ENCODE results near the gene AP4E1. TPM values are rescaled to one million over a fixed set of nuclear protein-coding genes. Genes with fewer than 3 reads are reported as not detected.
"Not testable (repeated sequence)": the region's sequence is repeated elsewhere in the genome, so short reads cannot be mapped to it uniquely, and the experiment has no call there.

AP4E1 gene
- total and polyA plus RNA-seq, 3 donors from 2014 or later = 8.1 to 11.8 (median 11.3) TPM

GRCh38 chr15:50944672-50945071 lies 36.2 kb downstream of the AP4E1 start:
- H3K27ac ChIP-seq = no peak overlapping the region
- H3K4me1 ChIP-seq = no peaks in the 10 kb centered on the region
- intact Hi-C loops (cut with DNase I; ENCODE audit: low total_unique reads) = no loop called here
- no peaks in the 10 kb centered on the region for H3K9me3 ChIP-seq
- no peak for DNase-seq
- TF ChIP-seq POLR2A (IDR thresholded peaks at IDR 0.05) = no peak
- TF ChIP-seq CTCF (IDR thresholded peaks at IDR 0.05) = no peak
- WGBS, 2 donors = 92% methylated on average over 3 of the region's 3 CpGs
- no peaks in the 10 kb centered on the region for H3K36me3 ChIP-seq (ENCODE audit: low read depth, missing control alignments)
- no peaks in the 10 kb centered on the region for H3K27me3 ChIP-seq
- H3K4me3 ChIP-seq = no peak overlapping the region

- intact Hi-C loops (cut with DNase I; ENCODE audit: low total_unique reads) = no loop called here
- Histone ChIP-seq H3K27me3 (no peaks in the 10 kb centered on the region), H3K4me1 (no peaks in the 10 kb centered on the region), H3K9me3 (no peaks in the 10 kb centered on the region), H3K36me3 (ENCODE audit: low read depth, missing control alignments) (no peaks in the 10 kb centered on the region), H3K4me3 (no peak overlapping the region), H3K27ac (no peak overlapping the region)
- WGBS, 2 donors = 47 to 57% methylated on average over 3 of the region's 3 CpGs
- no peak for TF ChIP-seq POLR2A (IDR thresholded peaks at IDR 0.05)
- DNase-seq = no peak
These were observed 37.2 kb downstream of the AP4E1 start for GRCh38 chr15:50945725-50946124.

GRCh38 chr15:50950745-50951144 lies 42.3 kb downstream of the AP4E1 start:
- intact Hi-C loops (cut with DNase I; ENCODE audit: low total_unique reads); H3K27ac ChIP-seq; H3K4me1 ChIP-seq; H3K4me3 ChIP-seq; H3K9me3 ChIP-seq; H3K36me3 ChIP-seq (ENCODE audit: low read depth, missing control alignments); H3K27me3 ChIP-seq; DNase-seq: not testable (repeated sequence)
- WGBS, 2 donors = 94 to 100% methylated on average over 3 of the region's 3 CpGs

GRCh38 chr15:50953302-50953701 lies 44.8 kb downstream of the AP4E1 start:
- 89% methylated on average over 2 of the region's 2 CpGs for WGBS, 2 donors
- no peaks in the 10 kb centered on the region for H3K36me3 ChIP-seq (ENCODE audit: low read depth, missing control alignments)

GRCh38 chr15:50954837-50955236 lies 46.4 kb downstream of the AP4E1 start:
- DNase-seq; H3K4me3 ChIP-seq; H3K27me3 ChIP-seq; H3K9me3 ChIP-seq; H3K4me1 ChIP-seq; intact Hi-C loops (cut with DNase I; ENCODE audit: low total_unique reads); H3K36me3 ChIP-seq (ENCODE audit: low read depth, missing control alignments); H3K27ac ChIP-seq: not testable (repeated sequence)
- 95 to 99% methylated on average over 6 of the region's 6 CpGs for WGBS, 2 donors

More at GRCh38 chr15:50953302-50953701, 44.8 kb downstream of the AP4E1 start:
- TF ChIP-seq CTCF (IDR thresholded peaks at IDR 0.05) (no peak), POLR2A (IDR thresholded peaks at IDR 0.05) (no peak)
- DNase-seq = no peak
- H3K27me3 ChIP-seq = no peaks in the 10 kb centered on the region
- intact Hi-C loops (cut with DNase I; ENCODE audit: low total_unique reads) = no loop called here
- no peaks in the 10 kb centered on the region for H3K9me3 ChIP-seq
- no peaks in the 10 kb centered on the region for H3K4me1 ChIP-seq
- no peak overlapping the region for H3K4me3 ChIP-seq
- no peak overlapping the region for H3K27ac ChIP-seq

GRCh38 chr15:50959717-50960116 lies 51.2 kb downstream of the AP4E1 start:
- no peaks in the 10 kb centered on the region for H3K9me3 ChIP-seq
- no peaks in the 10 kb centered on the region for H3K4me1 ChIP-seq
- TF ChIP-seq CTCF (IDR thresholded peaks at IDR 0.05) (no peak), POLR2A (IDR thresholded peaks at IDR 0.05) (no peak)
- no peaks in the 10 kb centered on the region for H3K36me3 ChIP-seq (ENCODE audit: low read depth, missing control alignments)
- H3K4me3 ChIP-seq = no peak overlapping the region
- DNase-seq = no peak
- H3K27ac ChIP-seq = no peak overlapping the region
- H3K27me3 ChIP-seq = no peaks in the 10 kb centered on the region
- intact Hi-C loops (cut with DNase I; ENCODE audit: low total_unique reads) = no loop called here
